Stimulated activated CD4-positive, alpha-beta T cell treated with anti-CD3 and anti-CD28 coated beads, Interleukin-4, amount 100 ng/mL, for 24 hours (primary cell): ENCODE data around the gene KRTAP10-10.
"Not testable (repeated sequence)": the region's sequence is repeated elsewhere in the genome, so short reads cannot be mapped to it uniquely, and the experiment has no call there.

Experiments used
- DNase-seq: peaks from one replicate; pipeline ENCODE4 v3.0.0-alpha.2; 2020

The KRTAP10-10 gene

GRCh38 chr21:44603109-44603875, 33.9 kb upstream of the KRTAP10-10 start:
- DNase-seq: no peak

- DNase-seq: no peak
These were observed 33.2 kb upstream of the KRTAP10-10 start for GRCh38 chr21:44603911-44604310.

- DNase-seq: no peak
These were observed 30.7 kb upstream of the KRTAP10-10 start for GRCh38 chr21:44606495-44606894.

GRCh38 chr21:44609193-44609592, 28.0 kb upstream of the KRTAP10-10 start:
- DNase-seq: no peak

- not testable (repeated sequence) for DNase-seq
These were observed 26.9 kb upstream of the KRTAP10-10 start for GRCh38 chr21:44610157-44610843.

GRCh38 chr21:44611551-44611950, 25.6 kb upstream of the KRTAP10-10 start:
- no peak for DNase-seq

GRCh38 chr21:44612029-44612486, 25.1 kb upstream of the KRTAP10-10 start, which contains the start of gene KRTAP10-8:
TSS of gene KRTAP10-8 (plus strand) at chr21:44612079. CDS start at chr21:44612101, 22 bp downstream.
- no peak for DNase-seq

GRCh38 chr21:44612669-44613229, 24.4 kb upstream of the KRTAP10-10 start:
- DNase-seq: no peak

GRCh38 chr21:44613386-44614155, 23.6 kb upstream of the KRTAP10-10 start:
- DNase-seq: no peak

- no peak for DNase-seq
These were observed 23.0 kb upstream of the KRTAP10-10 start for GRCh38 chr21:44614161-44614631.

- no peak for DNase-seq
These were observed 22.2 kb upstream of the KRTAP10-10 start for GRCh38 chr21:44614961-44615391.

- DNase-seq: no peak
These were observed 21.7 kb upstream of the KRTAP10-10 start for GRCh38 chr21:44615466-44615865.

GRCh38 chr21:44615911-44616590, 21.1 kb upstream of the KRTAP10-10 start:
- no peak for DNase-seq

- DNase-seq: no peak
These were observed 20.6 kb upstream of the KRTAP10-10 start for GRCh38 chr21:44616591-44616926.

- DNase-seq: no peak
These were observed 20.1 kb upstream of the KRTAP10-10 start for GRCh38 chr21:44617071-44617501.

GRCh38 chr21:44618504-44618903, 18.7 kb upstream of the KRTAP10-10 start:
- no peak for DNase-seq

GRCh38 chr21:44618909-44619308, 18.2 kb upstream of the KRTAP10-10 start:
- DNase-seq: peak; percentile 67

GRCh38 chr21:44619886-44620285, 17.3 kb upstream of the KRTAP10-10 start:
- DNase-seq: no peak

GRCh38 chr21:44623575-44623974, 13.6 kb upstream of the KRTAP10-10 start:
- DNase-seq: no peak

- DNase-seq: no peak
These were observed 11.4 kb upstream of the KRTAP10-10 start for GRCh38 chr21:44625756-44626155.

GRCh38 chr21:44626262-44626661, 10.9 kb upstream of the KRTAP10-10 start:
- no peak for DNase-seq

GRCh38 chr21:44626673-44627143, 10.4 kb upstream of the KRTAP10-10 start, which contains the start of gene KRTAP10-9:
TSS of gene KRTAP10-9 (plus strand) at chr21:44627093. CDS start at chr21:44627172, 79 bp downstream.
- no peak for DNase-seq
